GM21367 (cell line): Measurements from ENCODE around the gene INTS11.
"Not testable (repeated sequence)": the region's sequence is repeated elsewhere in the genome, so short reads cannot be mapped to it uniquely, and the experiment has no call there.

ENCODE experiments used
- ATAC-seq: cut with Tn5 transposase; IDR thresholded peaks from one replicate; pipeline ENCODE4 v1.9.1; 2021; ENCODE audit not compliant: unreplicated experiment

Gene INTS11

DNA sequence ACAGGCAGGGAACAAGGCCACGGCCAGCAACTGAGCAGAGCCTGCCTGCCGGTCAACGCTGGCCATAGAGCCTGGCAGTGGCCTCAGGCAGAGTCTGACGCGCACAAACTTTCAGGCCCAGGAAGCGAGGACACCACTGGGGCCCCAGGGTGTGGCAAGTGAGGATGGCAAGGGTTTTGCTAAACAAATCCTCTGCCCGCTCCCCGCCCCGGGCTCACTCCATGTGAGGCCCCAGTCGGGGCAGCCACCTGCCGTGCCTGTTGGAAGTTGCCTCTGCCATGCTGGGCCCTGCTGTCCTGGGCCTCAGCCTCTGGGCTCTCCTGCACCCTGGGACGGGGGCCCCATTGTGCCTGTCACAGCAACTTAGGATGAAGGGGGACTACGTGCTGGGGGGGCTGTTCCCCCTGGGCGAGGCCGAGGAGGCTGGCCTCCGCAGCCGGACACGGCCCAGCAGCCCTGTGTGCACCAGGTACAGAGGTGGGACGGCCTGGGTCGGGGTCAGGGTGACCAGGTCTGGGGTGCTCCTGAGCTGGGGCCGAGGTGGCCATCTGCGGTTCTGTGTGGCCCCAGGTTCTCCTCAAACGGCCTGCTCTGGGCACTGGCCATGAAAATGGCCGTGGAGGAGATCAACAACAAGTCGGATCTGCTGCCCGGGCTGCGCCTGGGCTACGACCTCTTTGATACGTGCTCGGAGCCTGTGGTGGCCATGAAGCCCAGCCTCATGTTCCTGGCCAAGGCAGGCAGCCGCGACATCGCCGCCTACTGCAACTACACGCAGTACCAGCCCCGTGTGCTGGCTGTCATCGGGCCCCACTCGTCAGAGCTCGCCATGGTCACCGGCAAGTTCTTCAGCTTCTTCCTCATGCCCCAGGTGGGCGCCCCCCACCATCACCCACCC, 6.9 kb upstream of the INTS11 start, which contains the start of gene TAS1R3:
TAS1R3 (plus strand) TSS at position 213 of the 898 bp plus-strand sequence; CDS start at position 279, 66 bp downstream.
- no peak for ATAC-seq

DNA sequence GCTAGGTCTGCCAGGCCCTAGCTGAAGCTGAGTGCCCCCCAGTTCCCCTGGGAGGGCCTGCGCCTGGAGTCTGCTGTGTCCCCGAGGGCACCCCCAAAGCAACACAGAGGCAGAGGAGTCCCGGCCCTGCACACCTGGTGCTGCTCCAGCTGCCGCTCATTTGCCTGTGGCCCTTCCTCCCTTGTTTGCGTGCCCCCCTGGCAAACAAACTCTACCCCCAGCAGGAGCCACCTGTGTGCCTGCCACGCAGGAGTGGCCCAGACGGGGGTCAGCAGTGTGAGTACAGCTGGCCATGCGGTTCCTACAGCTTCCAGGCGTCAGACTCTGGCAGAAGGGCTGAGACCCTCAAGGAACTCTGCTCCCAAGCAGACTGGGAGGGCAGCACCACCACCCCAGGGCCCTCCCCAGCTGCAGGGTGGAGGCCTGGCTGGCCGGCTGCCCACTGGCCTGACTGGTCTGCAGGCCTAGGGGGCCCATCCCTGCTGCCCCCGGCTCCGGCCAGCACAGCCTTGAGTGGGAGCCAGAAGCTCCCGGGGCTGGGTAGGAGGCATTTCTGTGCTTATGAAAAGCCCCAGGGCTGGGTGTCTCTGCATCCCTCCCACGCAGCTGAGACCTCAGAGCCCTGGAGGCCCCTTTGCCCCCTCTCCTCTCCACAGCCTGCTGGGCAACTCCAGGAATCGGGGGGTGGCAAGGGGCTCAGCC, 6.1 kb upstream of the INTS11 start:
- no peak for ATAC-seq

DNA sequence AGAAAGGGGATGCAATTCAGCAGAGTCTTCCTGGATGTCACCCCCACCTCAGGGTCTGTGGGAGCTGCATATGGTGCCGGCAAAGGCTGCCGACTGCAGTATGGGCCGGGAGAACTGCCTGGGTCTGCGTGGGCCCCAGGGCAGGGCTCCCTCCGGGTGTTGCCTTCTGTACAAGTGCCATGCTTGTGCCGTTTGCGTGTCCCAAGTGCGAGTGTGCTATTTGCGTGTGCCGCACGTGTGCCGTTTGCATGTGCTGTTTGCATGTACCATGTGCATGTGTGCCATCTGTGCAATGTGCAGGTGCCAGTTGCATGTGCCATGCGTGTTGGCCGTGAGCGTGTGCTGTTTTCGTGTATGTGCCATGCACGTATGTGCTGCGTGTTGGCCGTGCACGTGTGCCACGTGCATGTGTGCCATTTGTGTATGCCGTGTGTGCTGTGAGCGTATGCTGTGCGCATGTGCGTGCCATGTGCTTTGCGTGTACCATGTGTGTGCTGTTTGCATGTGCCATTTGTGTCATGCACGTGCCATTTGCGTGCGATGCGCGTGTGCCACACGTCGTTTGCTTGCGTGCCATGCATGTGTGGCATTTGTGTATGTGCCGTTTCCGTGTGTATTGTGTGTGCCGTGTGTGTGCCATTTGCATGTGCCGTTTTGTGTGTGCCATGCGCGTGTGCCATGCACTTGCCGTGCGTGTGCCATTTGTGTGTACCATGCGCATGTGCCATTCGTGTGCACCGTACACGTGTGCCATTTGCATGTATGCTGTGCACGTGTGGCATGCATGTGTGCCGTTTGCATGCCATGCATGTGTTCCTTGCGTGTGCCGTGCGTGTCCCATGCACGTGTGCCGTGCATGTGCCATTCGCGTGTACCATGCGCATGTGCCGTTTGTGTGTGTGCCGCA, 5.1 kb upstream of the INTS11 start:
- ATAC-seq, result no peak

DNA sequence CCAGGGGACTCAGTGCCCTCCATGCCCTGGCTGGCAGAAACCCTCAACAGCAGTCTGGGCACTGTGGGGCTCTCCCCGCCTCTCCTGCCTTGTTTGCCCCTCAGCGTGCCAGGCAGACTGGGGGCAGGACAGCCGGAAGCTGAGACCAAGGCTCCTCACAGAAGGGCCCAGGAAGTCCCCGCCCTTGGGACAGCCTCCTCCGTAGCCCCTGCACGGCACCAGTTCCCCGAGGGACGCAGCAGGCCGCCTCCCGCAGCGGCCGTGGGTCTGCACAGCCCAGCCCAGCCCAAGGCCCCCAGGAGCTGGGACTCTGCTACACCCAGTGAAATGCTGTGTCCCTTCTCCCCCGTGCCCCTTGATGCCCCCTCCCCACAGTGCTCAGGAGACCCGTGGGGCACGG, 3.8 kb upstream of the INTS11 start:
- no peak for ATAC-seq

DNA sequence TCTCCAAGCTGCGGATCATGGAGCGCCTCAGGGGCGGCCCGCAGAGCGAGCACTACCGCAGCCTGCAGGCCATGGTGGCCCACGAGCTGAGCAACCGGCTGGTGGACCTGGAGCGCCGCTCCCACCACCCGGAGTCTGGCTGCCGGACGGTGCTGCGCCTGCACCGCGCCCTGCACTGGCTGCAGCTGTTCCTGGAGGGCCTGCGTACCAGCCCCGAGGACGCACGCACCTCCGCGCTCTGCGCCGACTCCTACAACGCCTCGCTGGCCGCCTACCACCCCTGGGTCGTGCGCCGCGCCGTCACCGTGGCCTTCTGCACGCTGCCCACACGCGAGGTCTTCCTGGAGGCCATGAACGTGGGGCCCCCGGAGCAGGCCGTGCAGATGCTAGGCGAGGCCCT, 2.8 kb upstream of the INTS11 start:
- no peak for ATAC-seq

DNA sequence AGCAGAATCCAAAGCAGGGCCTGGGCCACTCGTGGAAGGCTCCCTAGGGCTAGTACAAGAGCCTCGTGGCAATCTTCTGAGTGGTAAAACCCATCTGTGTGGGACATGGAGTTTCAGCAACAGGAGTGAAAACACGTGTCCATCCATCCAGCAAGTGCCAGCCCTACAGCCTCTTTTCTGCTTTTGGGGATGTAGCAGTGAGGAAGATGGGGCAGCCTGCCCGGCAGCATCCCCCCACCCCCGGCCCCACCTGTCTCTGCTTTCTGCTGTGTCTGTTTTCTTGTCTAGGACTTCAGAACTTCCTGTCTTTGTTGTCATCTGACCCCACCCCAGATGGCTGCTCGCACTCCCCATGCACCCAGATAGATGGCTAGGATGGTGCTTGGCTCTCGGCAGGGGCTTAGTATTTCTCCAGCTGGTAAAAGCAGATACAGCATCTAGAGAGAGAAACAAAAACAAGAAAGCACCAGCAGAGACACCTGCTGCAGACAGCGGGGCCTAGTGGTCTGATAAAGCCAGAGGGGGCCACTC, 1.7 kb upstream of the INTS11 start:
- ATAC-seq, result no peak

DNA sequence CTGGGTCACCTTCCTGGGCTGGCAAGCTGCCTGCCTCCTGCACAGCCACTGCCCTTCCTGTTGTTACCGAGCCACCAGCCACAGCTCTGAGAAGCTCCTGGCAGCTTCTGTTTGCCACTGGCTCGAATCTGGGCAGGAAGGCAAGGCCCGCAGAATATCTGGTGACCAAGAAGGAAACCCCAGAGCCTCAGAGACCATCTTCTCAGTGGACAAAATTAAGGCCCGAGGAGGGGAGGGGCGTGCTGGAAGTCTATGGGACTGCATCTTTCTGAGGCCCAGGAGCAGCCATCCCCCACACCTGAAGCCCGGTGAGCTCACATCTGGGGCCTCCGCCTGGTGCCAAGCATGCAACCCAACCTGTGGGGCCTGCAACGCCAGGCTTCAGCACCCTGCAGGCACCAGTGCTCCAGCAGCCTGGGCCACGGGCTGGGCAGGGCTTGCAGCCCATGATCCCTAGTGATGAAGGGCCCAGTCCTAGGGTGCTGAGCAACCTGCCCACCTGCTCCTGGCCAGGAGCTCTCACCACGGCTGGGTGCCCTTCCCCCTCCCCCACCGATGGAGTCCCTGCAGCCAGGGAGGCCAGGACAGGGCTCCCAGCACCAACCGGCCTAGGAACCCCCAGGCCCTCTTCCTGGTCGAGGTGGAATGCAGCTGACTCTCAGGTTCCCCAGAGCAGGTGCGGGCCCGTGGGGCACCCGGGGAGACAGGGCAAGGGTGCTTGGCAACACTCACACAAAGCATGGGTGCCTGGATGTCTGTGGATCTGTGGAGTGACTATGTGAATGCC, 1.0 kb upstream of the INTS11 start:
- ATAC-seq, result no peak

DNA sequence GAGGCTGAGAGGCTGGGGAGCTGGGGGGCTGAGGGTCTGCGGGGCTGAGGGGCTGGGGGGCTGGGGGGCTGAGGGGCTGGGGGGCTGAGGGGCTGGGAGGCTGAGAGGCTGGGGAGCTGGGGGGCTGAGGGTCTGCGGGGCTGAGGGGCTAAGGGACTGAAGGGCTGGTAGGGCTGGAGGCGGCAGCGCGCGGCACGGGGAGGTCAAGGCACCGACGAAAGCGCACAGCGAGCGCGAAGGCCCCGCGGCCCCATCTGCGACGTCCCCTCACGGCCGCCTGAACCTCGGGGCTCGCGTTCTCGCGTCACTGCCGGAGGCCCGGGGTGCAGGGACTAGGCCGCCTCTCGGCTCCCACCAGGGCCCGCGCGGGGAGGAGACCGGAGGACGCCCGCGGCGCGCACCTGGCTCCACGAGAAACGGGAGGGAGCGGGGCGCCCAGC, 356 bp downstream of the INTS11 start:
- peak; percentile 12 for ATAC-seq

DNA sequence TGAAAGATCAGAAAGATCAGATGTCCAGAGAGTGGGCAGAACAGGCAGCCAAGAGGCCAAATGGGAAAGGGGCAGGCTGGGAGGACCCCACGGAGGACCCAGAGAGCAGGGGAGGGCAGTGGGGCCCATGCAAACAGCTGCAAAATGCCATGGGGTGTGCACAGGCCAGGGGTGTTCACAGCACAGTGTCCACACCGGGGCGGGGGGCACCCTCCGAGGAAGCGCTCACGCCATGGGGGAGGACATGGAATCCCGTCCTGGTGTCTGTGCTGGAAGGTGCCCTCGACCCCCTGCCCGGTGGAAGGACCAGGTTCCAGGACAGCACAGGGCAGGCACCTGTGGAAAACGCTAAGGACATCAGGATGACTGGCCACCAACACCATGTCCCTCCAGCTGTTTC, 1.5 kb downstream of the INTS11 start:
- ATAC-seq, result no peak

DNA sequence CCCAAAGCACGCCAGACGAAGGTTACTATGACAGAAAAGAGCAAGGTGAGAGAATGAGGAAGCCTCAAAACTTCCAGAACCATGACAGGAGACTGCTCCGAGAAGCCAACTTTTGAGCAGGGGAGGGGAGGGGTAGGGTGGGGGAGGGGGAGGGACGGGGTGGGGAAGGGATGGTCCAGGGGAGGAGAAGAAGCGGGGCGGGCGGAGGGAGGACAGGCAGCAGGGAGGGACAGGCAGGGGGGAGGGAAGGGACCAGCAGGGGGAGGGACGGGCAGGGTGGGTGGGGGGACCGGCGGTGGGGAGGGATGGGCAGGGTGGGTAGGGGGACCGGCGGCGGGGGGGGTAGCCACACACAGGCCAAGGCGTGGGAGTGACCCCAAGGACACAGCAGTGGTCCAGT, 2.0 kb downstream of the INTS11 start:
- ATAC-seq, result no peak

DNA sequence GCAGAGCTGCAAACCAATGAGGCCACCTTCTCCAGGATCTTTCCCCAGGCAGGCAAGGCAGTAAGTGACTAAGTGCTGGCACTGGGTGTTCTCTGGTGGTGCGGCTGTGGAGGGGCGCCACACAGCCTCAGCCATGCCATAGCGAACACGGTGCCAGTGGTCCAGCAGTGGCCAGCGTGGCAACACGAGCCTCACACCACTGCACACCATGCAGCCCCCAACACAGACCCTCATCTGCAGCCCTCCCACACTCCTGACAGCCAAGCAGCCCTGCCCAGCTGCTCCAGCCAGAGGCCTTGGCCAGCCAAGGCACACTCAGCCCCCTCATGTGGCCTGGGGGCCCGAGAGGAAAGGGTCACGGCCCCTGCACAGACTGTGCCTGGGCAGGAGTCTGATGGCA, 3.0 kb downstream of the INTS11 start:
- no peak for ATAC-seq

DNA sequence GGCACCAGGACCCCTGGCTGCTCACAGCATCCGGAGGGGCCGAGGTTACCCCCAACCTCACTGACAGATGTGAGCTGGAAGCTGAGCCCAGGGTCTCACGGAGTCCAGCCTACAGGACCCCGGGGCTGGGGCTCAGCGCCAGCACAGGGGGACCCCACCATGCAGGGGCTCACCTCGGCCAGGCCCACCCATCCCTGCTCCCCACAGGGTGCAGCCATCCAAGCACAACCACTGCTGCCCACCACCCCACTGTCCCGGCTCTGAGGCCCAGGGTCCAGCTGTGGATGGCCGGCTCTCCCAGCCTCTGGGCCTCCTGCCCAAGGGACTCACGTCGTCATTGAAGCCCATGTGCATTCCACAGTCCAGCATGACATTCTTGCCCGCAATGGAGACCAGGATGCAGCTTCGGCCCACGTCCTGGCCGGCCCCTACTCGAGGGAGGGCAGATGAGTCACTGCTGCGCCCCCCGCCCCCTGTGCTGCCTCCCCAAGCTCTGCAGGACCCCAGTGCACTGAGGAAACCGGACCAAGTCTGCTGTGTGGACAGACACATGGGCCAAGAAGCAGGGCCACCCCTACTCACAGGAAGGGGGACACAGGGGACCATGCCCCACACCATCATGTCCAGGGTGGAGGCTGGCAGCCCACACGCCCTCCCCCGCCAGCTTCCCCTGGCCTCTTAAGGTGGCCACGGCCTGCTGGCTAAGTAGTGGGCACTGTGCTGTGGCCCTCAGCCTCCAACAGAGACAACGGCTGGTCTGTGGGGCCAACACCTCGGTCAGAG, 3.6 kb downstream of the INTS11 start:
- no peak for ATAC-seq

DNA sequence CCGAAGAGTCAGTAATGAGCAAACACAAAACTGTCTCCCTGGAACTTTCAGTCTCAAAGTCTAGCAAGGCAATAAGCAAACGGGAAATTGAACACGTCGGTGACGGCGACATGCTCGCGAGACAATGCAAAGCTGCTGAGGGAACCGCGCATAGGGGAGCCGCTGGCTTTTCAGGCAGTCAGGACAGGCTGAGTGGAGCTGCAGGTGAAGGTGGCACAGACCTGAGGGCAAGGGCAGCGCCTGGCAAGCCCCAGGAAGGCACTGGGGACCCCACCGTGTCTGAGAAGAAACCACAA, 4.9 kb downstream of the INTS11 start:
- no peak for ATAC-seq

DNA sequence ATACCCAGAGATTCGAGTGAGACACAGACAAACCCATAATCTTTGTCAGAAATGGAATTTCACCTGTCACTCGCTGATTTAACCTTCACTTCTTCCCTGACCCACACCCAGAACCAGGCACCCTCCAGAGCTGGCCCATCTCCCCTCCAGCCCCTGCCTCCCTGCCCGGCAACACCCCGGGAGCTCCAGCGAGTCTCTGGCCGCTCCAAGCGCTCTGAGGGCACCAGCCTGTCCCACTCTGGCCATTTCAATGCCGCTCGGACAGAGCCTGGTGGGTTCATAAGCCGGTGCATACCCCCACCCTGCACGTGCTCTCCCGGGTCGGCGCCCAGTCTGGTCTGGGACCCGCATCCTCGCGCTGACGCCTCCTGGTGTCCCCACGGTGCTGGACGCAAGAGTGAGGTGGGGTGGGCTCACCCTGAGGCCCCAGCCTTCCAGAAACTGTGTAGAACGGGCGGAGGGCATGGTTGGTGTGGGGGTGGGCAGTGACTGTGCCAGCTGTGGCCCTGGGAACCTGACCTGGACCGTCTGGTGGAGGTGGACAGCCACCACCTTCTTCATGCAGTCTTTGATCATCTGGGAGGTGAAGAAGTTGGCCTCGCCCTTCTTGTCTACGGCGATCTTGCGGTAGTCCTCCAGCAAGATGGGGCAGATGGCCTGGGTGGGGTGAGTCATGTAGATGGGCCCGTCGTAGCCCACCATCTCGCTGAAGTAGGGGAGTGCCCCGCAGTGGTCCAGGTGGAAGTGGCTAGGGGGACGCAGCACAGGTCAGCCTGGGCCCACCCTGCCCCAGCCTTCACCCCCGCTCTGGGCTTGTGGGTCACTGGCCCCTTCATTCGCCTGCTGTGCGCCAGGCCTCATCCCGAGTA, 5.4 kb downstream of the INTS11 start:
- ATAC-seq, result no peak

DNA sequence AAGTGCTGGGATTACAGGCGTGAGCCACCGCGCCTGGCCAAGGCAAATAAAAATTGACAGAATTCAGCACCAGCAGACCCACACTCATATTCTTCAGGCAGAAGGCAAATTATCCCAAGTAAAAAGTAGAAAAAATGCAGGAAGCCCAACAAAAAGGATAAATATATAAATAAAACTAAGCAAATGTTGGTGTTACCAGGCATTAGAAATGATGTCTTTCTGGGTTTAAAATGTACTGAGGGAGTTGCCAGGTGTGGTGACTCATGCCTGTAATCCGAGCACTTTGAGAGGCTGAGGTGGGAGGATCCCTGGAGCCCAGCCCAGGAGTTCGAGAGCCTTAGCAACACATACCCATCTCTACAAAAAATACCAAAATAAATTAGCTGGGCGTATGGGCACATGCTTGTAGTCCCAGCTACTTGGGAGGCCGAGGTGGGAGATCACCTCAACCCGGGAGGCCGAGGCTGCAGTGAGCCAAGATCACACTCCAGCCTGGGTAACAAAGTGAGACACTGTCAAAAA, 6.3 kb downstream of the INTS11 start:
- no peak for ATAC-seq

DNA sequence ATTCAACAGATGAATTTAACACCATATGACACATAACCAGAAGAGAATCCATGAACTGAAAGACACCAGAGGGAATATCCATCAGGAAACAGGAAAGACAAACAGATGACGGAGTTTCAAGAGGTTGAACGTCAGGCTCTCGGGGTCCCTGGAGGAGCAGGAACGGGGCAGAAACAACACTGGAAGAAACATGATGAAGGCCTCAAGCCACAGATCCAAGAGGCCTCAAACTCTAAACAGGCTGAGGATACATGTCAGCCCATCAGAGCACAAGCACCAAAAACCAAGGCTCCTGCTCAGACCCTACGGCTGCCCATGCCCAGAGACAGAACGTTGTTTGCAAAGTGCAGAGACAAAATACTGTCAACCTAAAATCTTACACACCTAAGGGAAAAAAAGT, 7.0 kb downstream of the INTS11 start:
- ATAC-seq, result no peak

DNA sequence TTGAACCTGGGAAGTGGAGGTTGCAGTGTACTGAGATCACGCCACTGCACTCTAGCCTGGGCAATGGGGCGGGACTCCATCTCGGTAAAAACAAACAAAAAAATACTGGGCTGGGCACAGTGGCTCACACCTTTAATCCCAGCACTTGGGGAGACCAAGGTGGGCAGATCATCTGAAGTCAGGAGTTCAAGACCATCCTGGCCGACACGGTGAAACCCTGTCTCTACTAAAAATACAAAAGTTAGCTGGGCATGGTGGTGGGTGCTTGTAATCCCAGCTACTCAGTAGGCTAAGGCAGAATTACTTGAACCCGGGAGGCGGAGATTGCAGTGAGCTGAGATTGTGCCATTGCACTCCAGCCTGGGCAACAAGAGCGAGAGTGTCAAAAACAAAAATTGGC, 8.3 kb downstream of the INTS11 start:
- not testable (repeated sequence) for ATAC-seq

DNA sequence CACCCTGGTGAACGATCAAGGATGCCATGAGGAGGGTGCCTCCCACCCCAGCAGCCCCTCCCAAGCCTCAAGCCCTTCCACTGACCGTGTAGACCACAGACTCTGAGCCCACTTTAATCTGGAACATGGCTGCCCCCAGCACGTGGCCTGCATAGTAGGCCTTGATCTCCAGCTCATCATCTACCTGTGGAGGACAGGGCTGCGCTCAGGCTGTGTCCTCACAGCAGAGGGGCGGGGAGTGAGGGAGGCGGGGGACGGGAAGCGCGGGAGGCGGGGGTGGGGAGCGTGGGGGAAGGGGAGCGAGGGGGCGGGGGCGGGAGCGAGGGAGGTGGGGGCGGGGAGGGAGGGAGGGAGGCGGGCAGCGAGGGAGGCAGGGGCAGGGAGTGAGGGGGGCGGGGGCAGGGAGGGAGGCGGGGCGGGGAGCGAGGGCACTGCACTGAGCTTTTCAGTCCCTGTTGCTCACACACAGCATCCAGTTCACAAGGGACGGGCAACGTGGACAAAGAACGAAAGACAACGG, 9.0 kb downstream of the INTS11 start:
- no peak for ATAC-seq
